ENCODE measurements around the gene TSPEAR. TPM values are rescaled to one million over a fixed set of nuclear protein-coding genes. Genes with fewer than 3 reads are reported as not detected.

TSPEAR gene
- total and polyA plus RNA-seq, 2 of the 13 experiments (the other 11 are each of a cell fraction or from before 2014, with no cell fraction given), result 0.07 to 0.32 TPM

DNA sequence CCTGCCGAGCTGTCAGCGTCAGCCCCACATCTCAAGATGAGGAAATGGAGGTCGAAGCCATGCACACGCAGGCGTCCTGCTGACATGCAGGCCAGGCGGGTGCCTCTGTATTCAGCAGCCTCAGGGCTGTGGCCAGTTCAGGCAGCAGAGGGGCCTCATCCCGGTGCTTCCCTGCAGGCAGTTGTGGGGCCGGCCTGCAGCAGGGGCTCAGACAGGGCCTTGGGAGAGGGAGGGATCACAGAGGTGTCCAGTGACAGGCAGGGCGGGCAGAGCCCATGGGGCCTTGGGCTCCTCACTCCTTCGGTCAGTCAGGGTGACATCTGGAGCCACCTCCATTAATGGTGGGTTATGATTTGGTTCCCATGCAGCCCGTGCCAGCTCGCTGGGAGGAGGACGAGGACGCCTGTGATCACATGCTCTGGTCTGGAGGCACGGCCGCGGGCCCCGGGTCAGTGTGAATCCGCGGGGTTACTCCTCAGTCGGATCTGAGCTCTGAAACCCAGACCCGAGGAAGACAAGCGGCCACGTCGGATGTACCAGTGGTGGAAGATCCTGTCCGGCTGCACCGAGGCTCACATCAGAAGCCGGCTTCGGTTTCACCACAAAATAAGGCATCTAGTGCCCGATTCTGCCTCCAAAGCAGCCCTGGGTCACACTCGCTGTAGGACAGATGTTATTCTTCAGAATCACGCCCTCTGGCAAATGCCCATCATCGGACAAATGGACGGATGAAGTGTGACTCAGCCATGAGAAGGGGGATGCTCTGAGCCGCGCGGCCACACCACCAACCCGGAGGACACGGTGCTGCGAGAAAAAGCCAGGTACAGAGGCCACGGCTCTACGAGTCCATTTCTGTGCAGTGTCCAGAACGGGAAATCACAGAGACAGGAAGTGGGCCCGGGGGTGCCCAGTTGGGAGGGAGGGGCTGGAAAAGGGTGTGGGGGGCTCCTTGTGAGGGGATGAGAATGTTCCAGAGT lies 204.8 kb downstream of the TSPEAR start (continued):
- TF ChIP-seq MIER3 (CRISPR knock-in tag; IDR thresholded peaks at IDR 0.05; ENCODE audit: borderline replicate concordance) (no peak), TOPORS (CRISPR knock-in tag; IDR thresholded peaks at IDR 0.05) (no peak), ZNF598 (CRISPR knock-in tag; IDR thresholded peaks at IDR 0.05; ENCODE audit: borderline replicate concordance) (no peak), MTERF4 (CRISPR knock-in tag; IDR thresholded peaks at IDR 0.05) (no peak), ARNTL (CRISPR knock-in tag; IDR thresholded peaks at IDR 0.05) (no peak), SCMH1 (CRISPR knock-in tag; IDR thresholded peaks at IDR 0.05; ENCODE audit: borderline replicate concordance) (no peak), ELF1 (CRISPR knock-in tag; IDR thresholded peaks at IDR 0.05) (no peak), ZNF607 (CRISPR knock-in tag; IDR thresholded peaks at IDR 0.05; ENCODE audit: borderline replicate concordance) (0 out of 2 replicates have a peak, but pooled peaks have one; percentile 27), ZNF232 (CRISPR knock-in tag; IDR thresholded peaks at IDR 0.05; ENCODE audit: borderline replicate concordance) (peak; percentile 43; the same call in 1 of the 2 replicates), MAF1 (CRISPR knock-in tag; IDR thresholded peaks at IDR 0.05; ENCODE audit: borderline replicate concordance) (0 out of 2 replicates have a peak, but pooled peaks have one; percentile 74), ZNF451 (CRISPR knock-in tag; IDR thresholded peaks at IDR 0.05) (no peak), SMYD3 (CRISPR knock-in tag; IDR thresholded peaks at IDR 0.05) (no peak), ZNF468 (CRISPR knock-in tag; IDR thresholded peaks at IDR 0.05) (no peak), ARNT2 (CRISPR knock-in tag; IDR thresholded peaks at IDR 0.05; ENCODE audit: low read depth) (no peak), AHR (CRISPR knock-in tag; IDR thresholded peaks at IDR 0.05) (no peak), NR2F2 (IDR thresholded peaks at IDR 0.05; ENCODE audit: borderline replicate concordance, low read depth) (no peak), CEBPG (CRISPR knock-in tag; IDR thresholded peaks at IDR 0.05) (no peak), SPEN (CRISPR knock-in tag; IDR thresholded peaks at IDR 0.05; ENCODE audit: low read depth) (peak; percentile 42), ZNF547 (CRISPR knock-in tag; IDR thresholded peaks at IDR 0.05) (no peak), STAG1 (CRISPR knock-in tag; IDR thresholded peaks at IDR 0.05) (no peak), ADNP (CRISPR knock-in tag; IDR thresholded peaks at IDR 0.05) (no peak), KDM5B (CRISPR knock-in tag; IDR thresholded peaks at IDR 0.05; ENCODE audit: borderline replicate concordance) (peak; percentile 69; the same call in 1 of the 2 replicates)
- TF ChIP-seq, protein P1, sequence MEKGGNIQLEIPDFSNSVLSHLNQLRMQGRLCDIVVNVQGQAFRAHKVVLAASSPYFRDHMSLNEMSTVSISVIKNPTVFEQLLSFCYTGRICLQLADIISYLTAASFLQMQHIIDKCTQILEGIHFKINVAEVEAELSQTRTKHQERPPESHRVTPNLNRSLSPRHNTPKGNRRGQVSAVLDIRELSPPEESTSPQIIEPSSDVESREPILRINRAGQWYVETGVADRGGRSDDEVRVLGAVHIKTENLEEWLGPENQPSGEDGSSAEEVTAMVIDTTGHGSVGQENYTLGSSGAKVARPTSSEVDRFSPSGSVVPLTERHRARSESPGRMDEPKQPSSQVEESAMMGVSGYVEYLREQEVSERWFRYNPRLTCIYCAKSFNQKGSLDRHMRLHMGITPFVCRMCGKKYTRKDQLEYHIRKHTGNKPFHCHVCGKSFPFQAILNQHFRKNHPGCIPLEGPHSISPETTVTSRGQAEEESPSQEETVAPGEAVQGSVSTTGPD (CRISPR knock-in tag; IDR thresholded peaks at IDR 0.05), result no peak
- TF ChIP-seq, protein P2, sequence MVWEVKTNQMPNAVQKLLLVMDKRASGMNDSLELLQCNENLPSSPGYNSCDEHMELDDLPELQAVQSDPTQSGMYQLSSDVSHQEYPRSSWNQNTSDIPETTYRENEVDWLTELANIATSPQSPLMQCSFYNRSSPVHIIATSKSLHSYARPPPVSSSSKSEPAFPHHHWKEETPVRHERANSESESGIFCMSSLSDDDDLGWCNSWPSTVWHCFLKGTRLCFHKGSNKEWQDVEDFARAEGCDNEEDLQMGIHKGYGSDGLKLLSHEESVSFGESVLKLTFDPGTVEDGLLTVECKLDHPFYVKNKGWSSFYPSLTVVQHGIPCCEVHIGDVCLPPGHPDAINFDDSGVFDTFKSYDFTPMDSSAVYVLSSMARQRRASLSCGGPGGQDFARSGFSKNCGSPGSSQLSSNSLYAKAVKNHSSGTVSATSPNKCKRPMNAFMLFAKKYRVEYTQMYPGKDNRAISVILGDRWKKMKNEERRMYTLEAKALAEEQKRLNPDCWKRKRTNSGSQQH (CRISPR knock-in tag; IDR thresholded peaks at IDR 0.05; ENCODE audit: low read depth), result 0 out of 2 replicates have a peak, but pooled peaks have one; percentile 54
- TF ChIP-seq, protein P3, sequence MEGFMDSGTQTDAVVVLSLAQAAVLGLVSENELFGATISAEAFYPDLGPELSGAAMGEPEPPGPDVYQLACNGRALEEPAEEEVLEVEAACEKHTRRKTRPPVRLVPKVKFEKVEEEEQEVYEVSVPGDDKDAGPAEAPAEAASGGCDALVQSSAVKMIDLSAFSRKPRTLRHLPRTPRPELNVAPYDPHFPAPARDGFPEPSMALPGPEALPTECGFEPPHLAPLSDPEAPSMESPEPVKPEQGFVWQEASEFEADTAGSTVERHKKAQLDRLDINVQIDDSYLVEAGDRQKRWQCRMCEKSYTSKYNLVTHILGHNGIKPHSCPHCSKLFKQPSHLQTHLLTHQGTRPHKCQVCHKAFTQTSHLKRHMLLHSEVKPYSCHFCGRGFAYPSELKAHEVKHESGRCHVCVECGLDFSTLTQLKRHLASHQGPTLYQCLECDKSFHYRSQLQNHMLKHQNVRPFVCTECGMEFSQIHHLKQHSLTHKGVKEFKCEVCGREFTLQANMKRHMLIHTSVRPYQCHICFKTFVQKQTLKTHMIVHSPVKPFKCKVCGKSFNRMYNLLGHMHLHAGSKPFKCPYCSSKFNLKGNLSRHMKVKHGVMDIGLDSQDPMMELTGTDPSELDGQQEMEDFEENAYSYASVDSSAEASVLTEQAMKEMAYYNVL (CRISPR knock-in tag; IDR thresholded peaks at IDR 0.05; ENCODE audit: borderline replicate concordance), result peak; percentile 33; the same call in 1 of the 2 replicates
